Endometrial microvascular endothelial cells (primary cell): ENCODE results near the gene PCSK5. TPM values are rescaled to one million over a fixed set of nuclear protein-coding genes. Genes with fewer than 3 reads are reported as not detected.
"Not testable (repeated sequence)": the region's sequence is repeated elsewhere in the genome, so short reads cannot be mapped to it uniquely, and the experiment has no call there.

Experiments
- in situ Hi-C: cut with HindIII; loops from 2 replicates; pipeline ENCODE4 v1.10.0; 2017; ENCODE audit warnings: low sequenced_read_pairs, low pct_unique_long_range_greater_than_20kb; ENCODE audit errors: inconsistent ontology term
- total RNA-seq: library from RNA; depleted of rRNA; stranded (reverse); fragments of >200 nt; gene quantifications from one replicate; pipeline ENCODE4 v1.2.3, GENCODE V29; 2015; ENCODE audit errors: inconsistent ontology term

PCSK5 gene
- total RNA-seq, 1 donor from 2014 or later: 4.9 TPM

- in situ Hi-C loops: no loop called here
These were observed 60.5 kb downstream of the PCSK5 start for GRCh38 chr9:75950998-75951397.

- in situ Hi-C loops: no loop called here
These were observed 62.7 kb downstream of the PCSK5 start for GRCh38 chr9:75953218-75953617.

GRCh38 chr9:75956161-75956560 is 65.7 kb downstream of the PCSK5 start:
- in situ Hi-C loops: no loop called here

GRCh38 chr9:75957116-75957515 is 66.6 kb downstream of the PCSK5 start:
- in situ Hi-C loops: no loop called here

GRCh38 chr9:75958226-75958625 is 67.8 kb downstream of the PCSK5 start:
- in situ Hi-C loops: no loop called here

GRCh38 chr9:75960551-75960950 is 70.1 kb downstream of the PCSK5 start:
- in situ Hi-C loops: no loop called here

GRCh38 chr9:75962013-75962661 is 71.7 kb downstream of the PCSK5 start:
- in situ Hi-C loops: no loop called here

- in situ Hi-C loops: no loop called here
These were observed 72.2 kb downstream of the PCSK5 start for GRCh38 chr9:75962662-75963036.

- in situ Hi-C loops: not testable (repeated sequence)
These were observed 72.8 kb downstream of the PCSK5 start for GRCh38 chr9:75963321-75963720.

- in situ Hi-C loops: no loop called here
These were observed 74.0 kb downstream of the PCSK5 start for GRCh38 chr9:75964427-75964826.

- in situ Hi-C loops: no loop called here
These were observed 74.8 kb downstream of the PCSK5 start for GRCh38 chr9:75965231-75965630.

GRCh38 chr9:75967556-75967955 is 77.1 kb downstream of the PCSK5 start:
- in situ Hi-C loops: no loop called here

GRCh38 chr9:75974016-75974766 is 83.7 kb downstream of the PCSK5 start:
- in situ Hi-C loops: no loop called here

- in situ Hi-C loops: no loop called here
These were observed 84.6 kb downstream of the PCSK5 start for GRCh38 chr9:75975071-75975470.

GRCh38 chr9:75976549-75976948 is 86.1 kb downstream of the PCSK5 start:
- in situ Hi-C loops: no loop called here

GRCh38 chr9:75979362-75979761 is 88.9 kb downstream of the PCSK5 start:
- in situ Hi-C loops: no loop called here

GRCh38 chr9:75983319-75984045 is 93.0 kb downstream of the PCSK5 start:
- in situ Hi-C loops: no loop called here

GRCh38 chr9:75985515-75985914 is 95.0 kb downstream of the PCSK5 start:
- in situ Hi-C loops: no loop called here

- in situ Hi-C loops: no loop called here
These were observed 98.2 kb downstream of the PCSK5 start for GRCh38 chr9:75988663-75989062.

- in situ Hi-C loops: no loop called here
These were observed 99.7 kb downstream of the PCSK5 start for GRCh38 chr9:75990156-75990555.
